Choroid plexus epithelial cell (primary cell): ENCODE measurements around the gene LHX2.
"Not testable (repeated sequence)": the region's sequence is repeated elsewhere in the genome, so short reads cannot be mapped to it uniquely, and the experiment has no call there.

Experiments used
- DNase-seq: peaks from one replicate; pipeline ENCODE4 v3.0.0-alpha.2; 2010; ENCODE audit warnings: low read depth
- H3K4me3 ChIP-seq: 2 replicates; pipeline ENCODE4 v1.5.1; 2011; ENCODE audit warnings: low read depth, mild to moderate bottlenecking, control low read depth, low read length, moderate library complexity
- TF ChIP-seq, protein P1 (sequence below): conservative IDR thresholded peaks from 2 replicates; pipeline ENCODE4 v1.5.1; 2011; ENCODE audit warnings: low read depth, mild to moderate bottlenecking, control low read depth, inconsistent platforms, low read length, moderate library complexity

The LHX2 gene

DNA sequence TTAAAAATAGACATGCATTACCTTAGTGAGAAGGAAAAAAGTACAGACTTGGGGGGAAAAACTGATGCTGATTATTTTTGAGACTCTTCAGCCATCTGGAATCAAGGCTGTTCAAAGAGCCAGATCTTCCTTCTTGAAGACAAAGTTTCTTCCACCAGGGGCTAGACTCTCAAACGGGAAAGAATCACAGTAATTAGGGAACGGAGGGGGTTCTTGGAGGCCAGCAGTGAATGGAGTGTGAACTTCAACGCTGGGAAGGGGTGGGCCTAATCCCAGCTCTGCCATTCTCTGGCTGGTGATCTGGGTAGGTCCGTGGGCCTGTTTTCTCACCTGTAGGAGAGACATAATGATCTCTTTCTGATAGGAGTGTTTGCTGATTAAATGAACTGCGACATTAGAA lies 21.1 kb upstream of the LHX2 start:
- TF ChIP-seq, protein P1, sequence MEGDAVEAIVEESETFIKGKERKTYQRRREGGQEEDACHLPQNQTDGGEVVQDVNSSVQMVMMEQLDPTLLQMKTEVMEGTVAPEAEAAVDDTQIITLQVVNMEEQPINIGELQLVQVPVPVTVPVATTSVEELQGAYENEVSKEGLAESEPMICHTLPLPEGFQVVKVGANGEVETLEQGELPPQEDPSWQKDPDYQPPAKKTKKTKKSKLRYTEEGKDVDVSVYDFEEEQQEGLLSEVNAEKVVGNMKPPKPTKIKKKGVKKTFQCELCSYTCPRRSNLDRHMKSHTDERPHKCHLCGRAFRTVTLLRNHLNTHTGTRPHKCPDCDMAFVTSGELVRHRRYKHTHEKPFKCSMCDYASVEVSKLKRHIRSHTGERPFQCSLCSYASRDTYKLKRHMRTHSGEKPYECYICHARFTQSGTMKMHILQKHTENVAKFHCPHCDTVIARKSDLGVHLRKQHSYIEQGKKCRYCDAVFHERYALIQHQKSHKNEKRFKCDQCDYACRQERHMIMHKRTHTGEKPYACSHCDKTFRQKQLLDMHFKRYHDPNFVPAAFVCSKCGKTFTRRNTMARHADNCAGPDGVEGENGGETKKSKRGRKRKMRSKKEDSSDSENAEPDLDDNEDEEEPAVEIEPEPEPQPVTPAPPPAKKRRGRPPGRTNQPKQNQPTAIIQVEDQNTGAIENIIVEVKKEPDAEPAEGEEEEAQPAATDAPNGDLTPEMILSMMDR, result no peak
- H3K4me3 ChIP-seq, result no peak overlapping the region
- DNase-seq, result no peak

DNA sequence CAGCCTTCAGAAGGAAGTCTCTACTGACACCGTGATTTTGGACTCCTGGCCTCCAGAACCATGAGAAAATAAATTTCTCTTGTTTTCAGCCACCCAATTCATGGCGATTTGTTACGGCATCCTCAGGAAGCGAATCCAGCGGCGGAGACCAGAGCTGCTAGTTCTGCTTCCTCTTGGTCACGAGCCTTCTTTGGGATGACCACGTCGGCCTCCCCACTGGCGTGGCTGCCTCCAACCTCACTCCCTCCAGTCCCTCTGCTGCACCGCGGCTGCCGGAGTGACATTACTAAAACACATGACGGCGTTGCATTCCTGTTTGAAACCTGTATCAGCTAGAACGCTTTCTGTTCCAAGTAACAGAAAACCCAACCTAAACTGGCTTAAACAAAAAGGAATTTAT lies 18.9 kb upstream of the LHX2 start:
- not testable (repeated sequence) for DNase-seq, H3K4me3 ChIP-seq

DNA sequence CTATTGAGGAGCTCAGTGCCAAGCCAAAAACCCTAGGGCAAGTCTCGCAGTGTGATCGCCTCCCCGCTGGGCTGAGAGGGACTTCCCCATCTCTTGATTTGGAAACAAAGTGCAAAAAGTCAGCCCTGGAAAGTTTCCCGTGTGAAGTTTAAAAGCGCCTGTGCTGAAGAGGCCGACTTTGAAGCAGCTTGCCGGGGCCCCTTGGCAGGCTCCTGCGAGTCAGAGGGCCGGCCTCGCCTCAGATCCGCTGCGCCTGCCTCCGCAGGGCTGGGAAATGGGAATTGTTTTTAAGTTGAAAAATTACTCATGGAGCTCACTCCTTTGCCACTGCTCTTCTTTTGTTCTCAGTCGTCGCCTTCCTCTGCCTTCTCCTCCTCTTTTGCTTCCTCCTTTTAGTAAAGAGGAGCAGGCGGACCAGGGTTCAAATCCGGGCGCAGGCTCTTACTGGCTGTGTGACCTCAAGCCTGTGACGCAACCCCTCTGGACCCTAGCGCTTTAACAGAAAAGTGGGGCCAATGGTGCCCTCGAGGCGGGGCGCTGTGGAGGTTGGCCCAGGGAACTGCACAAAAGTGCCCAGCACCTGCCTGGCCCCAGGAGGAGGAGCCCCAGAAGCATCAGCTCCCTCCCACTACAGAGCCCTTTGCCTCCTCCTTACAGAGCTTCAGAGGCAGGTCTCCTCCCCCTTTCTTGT lies 14.7 kb upstream of the LHX2 start:
- DNase-seq, result peak; percentile 65
- no peak overlapping the region for H3K4me3 ChIP-seq
- TF ChIP-seq, protein P1, result no peak

DNA sequence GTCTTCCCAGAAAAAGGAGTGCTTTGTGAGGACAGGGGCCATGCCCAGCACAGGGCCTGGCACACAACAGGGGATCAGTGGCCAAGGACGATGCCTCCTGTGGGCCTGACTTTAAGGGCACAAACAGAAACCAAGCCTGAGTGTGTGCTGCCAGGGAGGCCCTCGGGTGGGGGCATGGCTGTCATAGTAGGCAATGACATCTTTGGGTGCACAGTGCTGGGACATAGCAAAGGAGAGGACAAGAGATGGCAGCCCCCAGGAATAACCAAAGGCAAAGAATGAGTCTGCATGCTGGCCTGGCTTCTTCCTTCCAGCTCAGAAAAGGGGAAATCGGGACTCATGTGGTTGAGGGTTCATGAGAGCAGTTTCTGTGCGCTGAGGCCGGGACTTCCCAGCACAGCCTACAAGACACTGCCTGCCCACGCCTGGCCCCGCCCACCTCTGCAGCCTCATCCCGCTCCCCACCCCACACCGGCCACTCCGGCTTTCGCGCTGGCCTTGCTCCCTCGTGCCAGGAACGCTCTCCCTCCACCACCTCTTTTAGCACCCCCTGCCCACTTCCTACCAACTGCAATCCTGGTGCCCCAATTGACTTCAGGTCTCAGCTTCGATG lies 13.8 kb upstream of the LHX2 start:
- TF ChIP-seq, protein P1, result no peak
- DNase-seq, result peak; percentile 25
- H3K4me3 ChIP-seq, result no peak overlapping the region

DNA sequence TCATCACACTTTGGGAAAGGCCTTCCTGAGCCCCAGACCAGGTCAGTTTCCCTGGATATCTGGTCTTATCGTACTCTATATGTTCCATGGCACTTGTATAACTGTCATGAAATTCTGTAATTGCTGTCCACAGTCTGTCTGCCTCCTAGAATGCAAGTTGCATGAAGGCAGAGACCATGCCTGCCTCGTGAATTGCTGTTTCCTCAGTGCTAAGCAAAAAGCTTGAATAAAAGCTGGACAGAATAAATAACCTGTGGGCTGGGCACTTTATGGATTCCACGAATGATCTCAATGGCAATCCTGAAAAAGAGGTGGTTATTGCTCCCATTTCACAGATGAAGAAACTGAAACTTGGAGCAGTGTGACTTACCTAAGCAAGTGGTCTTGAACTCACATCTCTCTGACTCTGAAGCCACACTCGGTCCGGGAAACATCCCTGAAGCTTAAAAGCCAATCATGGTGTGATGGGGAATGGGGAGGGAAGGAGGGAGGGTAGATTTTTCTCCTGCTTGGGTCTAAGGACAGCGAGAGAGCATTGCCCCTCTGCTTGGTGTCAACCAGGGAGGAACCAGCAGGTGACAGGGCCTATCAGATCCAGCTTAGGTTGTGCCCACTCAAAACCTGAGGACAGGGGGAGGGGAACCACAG lies 13.2 kb upstream of the LHX2 start:
- H3K4me3 ChIP-seq, result no peak overlapping the region
- TF ChIP-seq, protein P1, result no peak
- no peak for DNase-seq

DNA sequence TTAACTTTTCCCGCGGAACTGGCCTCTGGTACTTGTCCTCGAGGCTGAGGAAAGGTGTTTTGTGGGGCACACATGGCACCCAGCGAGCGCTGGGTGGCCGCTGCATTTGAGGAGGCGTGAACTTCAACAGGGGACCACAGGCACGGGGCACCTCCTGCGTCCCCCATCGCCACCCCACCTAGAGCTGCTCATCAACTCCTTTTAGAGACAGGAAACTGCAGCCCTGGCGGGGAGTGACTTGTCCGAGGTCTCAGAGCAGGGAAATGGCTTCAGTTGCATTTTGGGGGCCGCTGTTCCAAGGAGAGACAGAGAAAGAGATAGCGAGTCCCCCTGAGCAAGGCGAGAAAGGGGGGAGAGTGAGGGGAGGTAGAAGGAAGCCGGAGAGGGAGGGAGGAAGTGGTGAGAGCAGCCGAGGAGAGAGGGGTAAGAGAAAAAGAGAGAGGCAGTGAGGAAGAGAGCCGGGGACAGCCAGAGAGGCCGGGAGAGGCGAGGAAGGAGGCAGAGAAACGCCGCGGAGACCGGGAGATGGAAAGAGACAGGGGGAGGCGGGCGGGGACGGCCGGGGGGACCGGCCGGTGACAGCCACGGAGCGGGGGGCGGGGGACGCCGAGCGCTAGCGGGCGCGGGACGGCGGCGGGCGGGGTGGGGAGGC lies 12.5 kb upstream of the LHX2 start:
- H3K4me3 ChIP-seq, result no peak overlapping the region
- TF ChIP-seq, protein P1, result no peak
- DNase-seq, result no peak

DNA sequence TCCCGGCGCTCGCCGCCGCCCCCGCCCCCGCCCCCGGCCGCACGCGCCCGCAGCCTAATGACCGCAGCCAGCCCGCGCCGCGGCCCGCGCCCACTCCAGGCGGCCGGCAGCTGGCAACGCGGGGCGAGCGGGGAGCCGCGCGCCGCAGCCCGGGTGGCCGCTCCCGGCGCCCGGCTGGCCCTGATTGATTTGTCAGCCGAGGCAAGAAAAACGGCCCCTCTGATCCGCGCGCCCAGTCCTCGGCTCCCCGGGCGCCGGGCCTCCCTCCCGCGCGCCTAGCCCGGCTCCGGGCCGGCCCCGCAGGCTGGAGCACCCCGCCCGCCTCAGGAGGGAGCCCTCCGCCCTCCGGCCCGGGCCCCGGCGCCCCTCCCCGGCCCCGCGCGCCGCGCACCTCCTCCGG lies 11.9 kb upstream of the LHX2 start:
- no peak overlapping the region for H3K4me3 ChIP-seq
- no peak for DNase-seq
- TF ChIP-seq, protein P1, result no peak
